Natural killer cell (primary cell): Measurements from ENCODE around the gene PIGZ. TPM values are rescaled to one million over a fixed set of nuclear protein-coding genes. Genes with fewer than 3 reads are reported as not detected.

ENCODE experiments used
- ATAC-seq, 3 donors: fragments of 150-1000 bp in 2 of 3; fragments of 200-7000 bp in 1 of 3; cut with Tn5 transposase; 1 replicate in 1 of 3; 2 replicates in 2 of 3; pipeline ENCODE4 v1.10.0; 2021; ENCODE audit warnings: mild to moderate bottlenecking in 2 of 3, moderate library complexity in 2 of 3
- DNase-seq, 2 donors: peaks; one replicate each; pipeline versions ENCODE4 v3.0.0 to v3.0.0-alpha.2; 2013 to 2021; ENCODE audit warnings: mixed read lengths in 1 of 2
- H3K27ac ChIP-seq: one replicate; pipeline ENCODE4 v1.5.1; 2013; ENCODE audit warnings: mild to moderate bottlenecking, low read length
- H3K27me3 ChIP-seq: one replicate; pipeline ENCODE4 v1.6.1; 2013; ENCODE audit warnings: low read length; ENCODE audit not compliant: control insufficient read depth, insufficient read depth
- H3K36me3 ChIP-seq: one replicate; pipeline ENCODE4 v1.6.1; 2013; ENCODE audit warnings: low read length; ENCODE audit not compliant: control insufficient read depth, insufficient read depth
- H3K4me1 ChIP-seq: one replicate; pipeline ENCODE4 v1.6.1; 2013; ENCODE audit warnings: low read length; ENCODE audit not compliant: control insufficient read depth, insufficient read depth
- H3K4me3 ChIP-seq: one replicate; pipeline ENCODE4 v1.5.1; 2013; ENCODE audit warnings: low read length
- H3K9me3 ChIP-seq: one replicate; pipeline ENCODE4 v1.6.1; 2013; ENCODE audit warnings: low read length; ENCODE audit not compliant: control insufficient read depth, insufficient read depth
- H3K27ac Mint-ChIP-seq, 2 donors: one replicate each; pipeline ENCODE4 v1.8.0; 2022; ENCODE audit warnings: mild to moderate bottlenecking in 2 of 2, mixed read lengths in 2 of 2, moderate library complexity in 1 of 2
- H3K27me3 Mint-ChIP-seq, 2 donors: one replicate each; pipeline ENCODE4 v1.8.0; 2022; ENCODE audit warnings: low read depth in 2 of 2, mixed read lengths in 2 of 2
- H3K36me3 Mint-ChIP-seq: one replicate; pipeline ENCODE4 v1.8.0; 2022; ENCODE audit warnings: mixed read lengths
- H3K4me1 Mint-ChIP-seq, 2 donors: one replicate each; pipeline ENCODE4 v1.8.0; 2022; ENCODE audit warnings: mixed read lengths in 2 of 2
- H3K4me3 Mint-ChIP-seq: one replicate; pipeline ENCODE4 v1.8.0; 2022; ENCODE audit warnings: mild to moderate bottlenecking, moderate library complexity, mixed read lengths
- H3K9me3 Mint-ChIP-seq, 2 donors: one replicate each; pipeline ENCODE4 v1.8.0; 2022; ENCODE audit warnings: mixed read lengths in 2 of 2
- CTCF ChIP-seq: fragments of 200-600 bp; IDR thresholded peaks from one replicate; pipeline ENCODE4 v1.8.0; 2022; ENCODE audit warnings: antibody characterized with exemption
- WGBS: methylation state at CpG from one replicate; pipeline ENCODE4 v1.1.7; 2013; ENCODE audit warnings: missing lambda C conversion rate; ENCODE audit not compliant: insufficient coverage; 5-methylcytosine and 5-hydroxymethylcytosine counted together
- intact Hi-C: fragments of 100-400 bp; cut with micrococcal nuclease; formaldehyde crosslinking; loops from one replicate; pipeline ENCODE4 v1.14.2; 2022
- total RNA-seq, 4 donors: library from RNA; stranded (reverse); fragments of 120-200 nt in 1 of 4; gene quantifications; one replicate each; pipeline versions ENCODE4 v1.2.3 to v1.2.4, GENCODE V29; 2013 to 2022

The PIGZ gene
- total RNA-seq, 3 donors from 2014 or later (not counting 1 experiment from before 2014, with no cell fraction given): 2.2 to 2.3 (median 2.2) TPM

- Mint-ChIP-seq H3K27ac (no peak overlapping the region), H3K4me1 (peaks cover 5 to 25% of the 10 kb centered on the region in 2 donors), H3K27me3 (no peaks in the 10 kb centered on the region), H3K4me3 (peak overlapping the region; percentile 73), H3K36me3 (no peaks in the 10 kb centered on the region), H3K9me3 (no peaks in the 10 kb centered on the region)
- Histone ChIP-seq H3K36me3 (no peaks in the 10 kb centered on the region), H3K4me1 (peaks cover 14% of the 10 kb centered on the region), H3K27me3 (no peaks in the 10 kb centered on the region), H3K4me3 (no peak overlapping the region), H3K27ac (no peak overlapping the region), H3K9me3 (no peaks in the 10 kb centered on the region)
- peak in 1 of 2 donors; percentile 9 for DNase-seq
- intact Hi-C loops: loop anchor here (5.0 kb wide), 1 partner anchor 429 kb away; no protein-coding TSS in a partner anchor
- no peak for ATAC-seq
- TF ChIP-seq CTCF: no peak
- WGBS: 90% methylated on average over 47 of the region's 47 CpGs
Observed at GRCh38 chr3:196966526-196967401, 1.9 kb downstream of the PIGZ start.

GRCh38 chr3:196965804-196966173 is 2.8 kb downstream of the PIGZ start:
- TF ChIP-seq CTCF: no peak
- Histone ChIP-seq H3K36me3 (no peaks in the 10 kb centered on the region), H3K4me1 (peaks cover 14% of the 10 kb centered on the region), H3K27me3 (no peaks in the 10 kb centered on the region), H3K4me3 (no peak overlapping the region), H3K27ac (no peak overlapping the region), H3K9me3 (no peaks in the 10 kb centered on the region)
- Mint-ChIP-seq H3K27me3 (no peaks in the 10 kb centered on the region), H3K27ac (no peak overlapping the region), H3K4me3 (no peak overlapping the region), H3K9me3 (no peaks in the 10 kb centered on the region), H3K36me3 (no peaks in the 10 kb centered on the region), H3K4me1 (peaks cover 5 to 24% of the 10 kb centered on the region in 2 donors)
- DNase-seq (peak in 1 of 2 donors; percentile 9), ATAC-seq (no peak)
- intact Hi-C loops: loop anchor here (5.0 kb wide), 1 partner anchor 428 kb away; no protein-coding TSS in a partner anchor
- 95% methylated on average over 10 of the region's 10 CpGs for WGBS

- Histone ChIP-seq H3K27ac (no peak overlapping the region), H3K4me3 (no peak overlapping the region), H3K27me3 (no peaks in the 10 kb centered on the region), H3K9me3 (no peaks in the 10 kb centered on the region), H3K36me3 (no peaks in the 10 kb centered on the region), H3K4me1 (peaks cover 12% of the 10 kb centered on the region)
- Mint-ChIP-seq H3K27ac (no peak overlapping the region), H3K9me3 (no peaks in the 10 kb centered on the region), H3K4me3 (no peak overlapping the region), H3K4me1 (peaks cover 5 to 19% of the 10 kb centered on the region in 2 donors), H3K27me3 (no peaks in the 10 kb centered on the region), H3K36me3 (no peaks in the 10 kb centered on the region)
- DNase-seq (peak in 1 of 2 donors; percentile 8), ATAC-seq (no peak)
- intact Hi-C loops: loop anchor here (5.0 kb wide), 1 partner anchor 428 kb away; no protein-coding TSS in a partner anchor
- WGBS: 93% methylated on average over 11 of the region's 11 CpGs
- no peak for TF ChIP-seq CTCF
Observed at GRCh38 chr3:196965112-196965803, 3.4 kb downstream of the PIGZ start.
